ENCODE results near the gene GMPPB.
"Not testable (repeated sequence)": the region's sequence is repeated elsewhere in the genome, so short reads cannot be mapped to it uniquely, and the experiment has no call there.

Gene GMPPB

DNA sequence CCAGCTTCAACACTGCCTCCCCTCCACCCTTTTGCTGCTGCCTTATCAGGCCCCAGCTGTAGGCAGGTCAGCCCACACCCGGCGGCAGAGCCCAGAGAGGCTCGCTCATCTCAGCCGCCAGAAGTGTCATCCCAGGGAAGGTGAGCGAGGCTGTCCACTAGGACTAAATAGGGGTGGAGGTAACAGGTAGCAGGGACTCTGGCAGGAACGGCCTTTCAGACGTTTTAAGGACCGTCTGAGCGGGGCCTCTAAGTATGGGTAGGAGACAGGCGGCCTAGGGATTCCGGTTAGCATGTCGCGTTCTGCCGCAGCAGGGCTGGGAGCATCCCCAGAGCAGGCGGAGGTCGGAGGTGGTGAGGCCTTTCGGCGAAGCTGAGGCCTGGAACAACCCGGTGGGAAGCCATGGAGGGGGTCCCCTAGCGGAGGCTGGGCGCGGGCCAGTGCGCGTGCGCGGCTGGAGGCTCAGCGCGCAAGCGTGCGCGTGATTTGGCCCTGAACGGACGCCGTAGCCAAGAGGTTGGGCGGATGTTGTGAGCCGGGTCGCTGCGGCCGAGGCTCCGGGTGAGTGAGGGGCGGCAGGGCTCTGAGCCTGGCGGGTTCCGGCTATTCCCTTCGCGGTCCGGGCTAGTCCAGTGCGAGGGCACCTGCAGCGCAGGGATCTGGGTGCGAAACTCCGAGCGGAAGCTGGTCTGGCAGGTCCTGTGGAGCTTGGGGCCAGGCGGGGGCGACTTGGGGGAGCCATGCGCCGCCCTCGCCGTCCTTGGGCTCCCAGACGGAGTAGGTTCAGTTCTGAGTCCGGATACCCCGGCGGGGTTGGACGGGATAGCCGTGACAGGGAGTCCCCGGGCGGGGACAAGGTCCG lies 34.5 kb downstream of the GMPPB start, which contains the start of the genes MST1 and RNF123:
Gene MST1 (minus strand): TSS at position 429 of the 862 bp plus-strand sequence. CDS start 783 bp downstream, outside the sequence.
Gene RNF123 (plus strand): TSS at position 512 of the 862 bp plus-strand sequence. CDS start 1,609 bp downstream, outside the sequence.
- Histone ChIP-seq H3K27me3 (replicated peaks) (no peaks in the 10 kb centered on the region), H3K4me3 (ENCODE audit: low read depth, low read length) (peak within 1 kb of the TSS; percentile 94), H3K27ac (peak within 1 kb of the TSS; percentile 46), H3K36me3 (replicated peaks) (peaks cover 4% of the 10 kb centered on the region)
- in situ Hi-C loops (cut with HindIII; ENCODE audit: low pct_ligation_motif_present, low sequenced_read_pairs) = no loop called here
- peak; percentile 79 for DNase-seq
- TF ChIP-seq, protein P1, sequence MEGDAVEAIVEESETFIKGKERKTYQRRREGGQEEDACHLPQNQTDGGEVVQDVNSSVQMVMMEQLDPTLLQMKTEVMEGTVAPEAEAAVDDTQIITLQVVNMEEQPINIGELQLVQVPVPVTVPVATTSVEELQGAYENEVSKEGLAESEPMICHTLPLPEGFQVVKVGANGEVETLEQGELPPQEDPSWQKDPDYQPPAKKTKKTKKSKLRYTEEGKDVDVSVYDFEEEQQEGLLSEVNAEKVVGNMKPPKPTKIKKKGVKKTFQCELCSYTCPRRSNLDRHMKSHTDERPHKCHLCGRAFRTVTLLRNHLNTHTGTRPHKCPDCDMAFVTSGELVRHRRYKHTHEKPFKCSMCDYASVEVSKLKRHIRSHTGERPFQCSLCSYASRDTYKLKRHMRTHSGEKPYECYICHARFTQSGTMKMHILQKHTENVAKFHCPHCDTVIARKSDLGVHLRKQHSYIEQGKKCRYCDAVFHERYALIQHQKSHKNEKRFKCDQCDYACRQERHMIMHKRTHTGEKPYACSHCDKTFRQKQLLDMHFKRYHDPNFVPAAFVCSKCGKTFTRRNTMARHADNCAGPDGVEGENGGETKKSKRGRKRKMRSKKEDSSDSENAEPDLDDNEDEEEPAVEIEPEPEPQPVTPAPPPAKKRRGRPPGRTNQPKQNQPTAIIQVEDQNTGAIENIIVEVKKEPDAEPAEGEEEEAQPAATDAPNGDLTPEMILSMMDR (IDR thresholded peaks at IDR 0.05; ENCODE audit: low read depth, low read length, missing control alignments) = peak; percentile 51

DNA sequence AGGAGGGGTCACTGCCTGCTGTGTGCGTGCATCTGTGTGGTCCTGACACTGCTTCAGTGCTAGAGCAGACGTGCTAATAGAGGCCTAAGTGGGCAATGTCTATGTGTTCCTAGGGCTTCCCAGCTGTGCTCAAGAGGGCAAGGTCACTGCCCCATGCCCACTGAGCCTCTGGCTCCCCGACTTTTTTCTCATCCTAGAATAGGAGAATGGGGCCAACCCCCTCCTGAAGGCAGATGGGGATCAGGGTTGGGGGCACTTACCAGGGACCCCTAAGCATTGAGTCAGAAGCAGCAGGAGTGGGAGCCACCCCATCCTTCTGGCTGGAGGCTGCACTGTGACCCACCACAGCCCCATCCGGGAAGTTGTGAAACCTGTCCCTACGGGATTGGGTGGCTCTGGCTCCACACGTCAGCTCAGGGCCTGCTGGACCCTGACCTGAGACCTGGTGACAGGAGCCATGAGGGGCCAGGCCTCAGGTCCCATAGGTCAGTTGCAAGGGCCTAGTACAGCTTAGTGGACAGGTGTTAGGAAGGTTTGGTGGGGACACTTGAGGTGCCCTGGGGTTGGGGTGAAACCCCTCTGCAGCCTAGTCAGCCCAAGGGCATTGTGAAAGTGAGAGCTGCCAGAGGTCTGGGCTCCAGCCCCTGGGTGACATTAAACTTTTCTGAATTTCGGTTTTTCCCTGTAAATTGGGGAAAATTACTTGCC lies 35.3 kb downstream of the GMPPB start:
- H3K36me3 ChIP-seq (replicated peaks); H3K27ac ChIP-seq; DNase-seq; in situ Hi-C loops (cut with HindIII; ENCODE audit: low pct_ligation_motif_present, low sequenced_read_pairs); H3K27me3 ChIP-seq (replicated peaks); H3K4me3 ChIP-seq (ENCODE audit: low read depth, low read length): not testable (repeated sequence)

DNA sequence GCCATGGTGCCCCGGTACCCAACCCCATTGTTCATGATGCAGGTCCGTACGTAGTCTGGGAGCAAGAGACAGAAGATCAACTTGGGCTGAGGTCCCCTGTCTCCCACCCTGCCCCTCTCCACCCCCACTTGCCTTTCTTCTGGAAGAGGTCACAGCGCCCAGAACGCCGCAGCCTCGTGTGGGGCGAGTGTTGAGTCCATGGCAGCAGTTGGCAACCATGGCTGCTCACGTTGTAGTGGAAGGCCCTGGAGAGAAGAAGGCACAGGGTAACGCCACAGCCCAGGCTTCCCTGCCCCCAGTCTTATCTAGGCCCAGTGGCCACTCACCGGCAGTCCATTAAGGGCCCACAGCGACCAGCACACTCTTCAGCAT lies 36.3 kb downstream of the GMPPB start:
- DNase-seq; H3K27ac ChIP-seq; H3K4me3 ChIP-seq (ENCODE audit: low read depth, low read length); H3K27me3 ChIP-seq (replicated peaks); in situ Hi-C loops (cut with HindIII; ENCODE audit: low pct_ligation_motif_present, low sequenced_read_pairs): not testable (repeated sequence)
- H3K36me3 ChIP-seq (replicated peaks) = peaks cover 16% of the 10 kb centered on the region

DNA sequence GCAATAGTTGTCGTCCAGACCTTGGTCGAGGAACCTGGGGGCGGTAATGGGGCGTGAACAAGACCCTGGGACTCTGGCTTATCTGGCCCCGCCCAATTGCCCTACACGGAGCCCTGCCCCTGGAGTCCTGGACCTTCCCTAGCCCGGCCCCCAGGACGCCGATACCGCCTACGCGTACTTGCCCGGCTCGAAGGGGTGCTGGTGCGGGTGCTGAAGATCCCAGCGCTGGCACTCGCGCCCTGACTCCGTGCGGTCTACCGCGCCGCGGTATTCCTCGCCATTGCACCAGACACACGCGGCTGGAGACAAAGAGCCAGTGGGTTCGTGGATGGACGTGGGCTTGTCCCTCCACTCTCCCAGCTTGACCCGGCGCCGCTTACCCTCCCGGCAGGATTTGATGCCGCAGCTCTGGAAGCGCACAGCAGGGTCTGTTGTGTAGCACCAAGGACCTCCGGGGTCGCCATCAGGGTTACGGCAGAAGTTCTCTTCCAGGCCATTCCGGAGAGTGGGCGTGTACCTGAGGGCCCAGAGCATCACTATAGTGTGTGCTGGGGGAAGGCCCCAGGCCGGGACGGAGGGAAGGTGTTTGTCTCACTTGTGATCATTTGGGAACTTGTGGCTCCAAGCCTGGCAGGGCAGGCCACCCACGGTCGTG lies 36.9 kb downstream of the GMPPB start:
- in situ Hi-C loops (cut with HindIII; ENCODE audit: low pct_ligation_motif_present, low sequenced_read_pairs); H3K27me3 ChIP-seq (replicated peaks); H3K27ac ChIP-seq: not testable (repeated sequence)
- Histone ChIP-seq H3K4me3 (ENCODE audit: low read depth, low read length) (peak overlapping the region; percentile 41), H3K36me3 (replicated peaks) (peaks cover 18% of the 10 kb centered on the region)
- DNase-seq = peak; percentile 44

DNA sequence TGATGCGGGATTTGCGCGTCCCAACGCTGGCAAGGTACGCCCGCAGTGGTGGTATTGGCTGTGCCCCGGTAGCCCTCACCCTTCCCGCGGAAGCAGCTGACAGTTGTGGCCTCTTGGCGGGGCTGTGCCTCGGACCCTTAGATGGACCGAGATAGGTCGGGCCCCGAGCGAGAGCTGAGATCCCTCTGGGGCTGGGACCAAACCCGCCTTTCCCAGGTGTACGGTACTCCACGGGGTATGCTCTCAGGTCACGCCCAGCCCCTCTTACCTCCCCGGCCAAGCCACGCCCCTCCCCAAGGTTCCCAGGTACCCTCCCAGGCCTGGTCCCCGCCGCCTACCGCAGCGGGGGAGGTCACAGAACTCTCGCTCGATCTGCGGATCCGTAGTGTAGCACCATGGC lies 37.4 kb downstream of the GMPPB start:
- H3K4me3 ChIP-seq (ENCODE audit: low read depth, low read length) = peak overlapping the region; percentile 41
- DNase-seq; in situ Hi-C loops (cut with HindIII; ENCODE audit: low pct_ligation_motif_present, low sequenced_read_pairs): not testable (repeated sequence)

DNA sequence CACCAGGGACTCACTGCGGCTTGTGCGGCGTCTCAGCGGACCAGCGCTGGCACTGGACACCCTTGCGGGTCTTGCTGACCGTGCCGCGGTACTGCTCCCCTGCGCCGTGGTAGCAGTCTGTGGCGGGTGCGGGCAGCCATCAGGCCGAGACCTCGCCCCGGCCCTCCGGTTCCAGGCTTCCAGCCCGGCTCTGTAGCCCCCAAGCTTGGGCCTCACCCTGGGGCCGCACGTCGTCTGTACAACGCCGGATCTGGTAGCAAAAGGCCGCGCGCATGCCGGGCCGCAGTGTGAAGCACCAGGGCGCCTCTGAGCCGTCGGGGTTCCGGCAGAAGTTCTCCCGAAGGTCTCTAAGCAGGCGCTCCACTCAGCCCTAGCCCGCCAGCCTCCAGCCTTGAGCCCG lies 37.9 kb downstream of the GMPPB start:
- H3K27ac ChIP-seq; DNase-seq; H3K4me3 ChIP-seq (ENCODE audit: low read depth, low read length); H3K27me3 ChIP-seq (replicated peaks); in situ Hi-C loops (cut with HindIII; ENCODE audit: low pct_ligation_motif_present, low sequenced_read_pairs): not testable (repeated sequence)
- H3K36me3 ChIP-seq (replicated peaks) = peaks cover 27% of the 10 kb centered on the region

More for the DNA sequence above, 37.4 kb downstream of the GMPPB start:
- not testable (repeated sequence) for H3K27ac ChIP-seq; H3K27me3 ChIP-seq (replicated peaks)
- peaks cover 24% of the 10 kb centered on the region for H3K36me3 ChIP-seq (replicated peaks)

DNA sequence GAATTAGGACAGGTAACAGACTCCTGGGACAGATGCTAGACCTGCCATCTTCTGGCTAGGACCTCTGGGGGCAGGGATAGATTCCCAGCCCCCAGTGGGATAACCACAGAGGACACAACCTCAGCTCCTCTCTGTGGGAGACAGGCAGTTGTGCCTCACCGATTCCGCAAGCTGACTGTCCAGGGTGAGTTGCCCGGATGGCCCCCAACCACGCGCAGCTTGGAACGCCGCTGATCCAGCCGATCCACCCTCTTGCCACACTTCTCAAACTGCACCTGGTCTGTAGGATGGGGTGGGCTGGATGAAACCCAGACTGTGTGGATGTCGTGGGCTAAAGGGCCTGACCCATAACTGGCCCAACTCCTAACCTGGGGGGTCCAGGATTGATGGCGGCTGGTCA lies 38.6 kb downstream of the GMPPB start:
- in situ Hi-C loops (cut with HindIII; ENCODE audit: low pct_ligation_motif_present, low sequenced_read_pairs); DNase-seq: not testable (repeated sequence)

DNA sequence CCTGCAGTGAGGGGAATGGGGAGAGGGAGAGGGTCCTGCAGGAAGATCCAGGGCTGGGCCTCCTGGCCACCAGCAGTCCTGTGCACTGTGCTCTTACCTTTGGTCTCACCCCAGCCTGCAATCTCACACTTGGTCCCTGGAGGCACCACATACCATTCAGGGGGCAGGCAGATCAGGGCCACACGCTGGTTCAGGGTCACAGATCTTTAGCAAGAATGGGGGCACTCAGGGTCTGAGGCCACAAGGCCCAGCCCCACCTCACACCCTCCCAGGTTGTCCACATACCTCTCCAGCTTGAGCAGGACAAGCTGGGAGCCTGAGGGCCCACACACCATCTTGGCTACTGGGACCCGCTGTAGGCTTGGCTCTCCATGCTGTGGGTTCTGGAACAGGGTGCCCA lies 39.3 kb downstream of the GMPPB start:
- H3K4me3 ChIP-seq (ENCODE audit: low read depth, low read length); H3K27ac ChIP-seq; H3K27me3 ChIP-seq (replicated peaks); DNase-seq; in situ Hi-C loops (cut with HindIII; ENCODE audit: low pct_ligation_motif_present, low sequenced_read_pairs): not testable (repeated sequence)
- peaks cover 39% of the 10 kb centered on the region for H3K36me3 ChIP-seq (replicated peaks)

More for the DNA sequence above, 38.6 kb downstream of the GMPPB start:
- H3K36me3 ChIP-seq (replicated peaks) = peaks cover 32% of the 10 kb centered on the region
- not testable (repeated sequence) for H3K27ac ChIP-seq; H3K27me3 ChIP-seq (replicated peaks); H3K4me3 ChIP-seq (ENCODE audit: low read depth, low read length)

DNA sequence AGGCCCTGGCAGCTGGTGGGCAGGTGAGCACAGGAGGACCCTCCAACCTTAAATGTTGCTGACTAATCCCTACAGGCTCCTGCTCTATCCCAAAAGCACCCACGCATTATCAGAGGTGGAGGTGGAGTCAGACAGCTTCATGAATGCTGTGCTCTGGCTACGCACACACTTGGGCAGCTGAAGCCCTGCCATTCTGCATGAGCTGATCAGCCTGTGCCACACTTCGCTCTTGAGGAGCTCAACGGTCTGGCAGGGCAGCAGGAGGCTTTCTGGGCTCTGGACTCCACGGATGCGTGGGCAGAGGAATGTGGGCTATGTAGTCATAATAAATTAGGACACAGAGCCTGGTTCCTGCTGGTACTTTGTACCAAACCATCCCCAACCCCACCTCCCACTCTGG lies 40.6 kb downstream of the GMPPB start:
- H3K36me3 ChIP-seq (replicated peaks) = peaks cover 51% of the 10 kb centered on the region
- in situ Hi-C loops (cut with HindIII; ENCODE audit: low pct_ligation_motif_present, low sequenced_read_pairs) = no loop called here
- TF ChIP-seq, protein P1 (IDR thresholded peaks at IDR 0.05; ENCODE audit: low read depth, low read length, missing control alignments) = no peak
- H3K27me3 ChIP-seq (replicated peaks) = no peaks in the 10 kb centered on the region
- no peak overlapping the region for H3K4me3 ChIP-seq (ENCODE audit: low read depth, low read length)
- no peak for DNase-seq
- no peak overlapping the region for H3K27ac ChIP-seq
